Ectodermal cell (in vitro differentiated cells): Measurements from ENCODE around the gene ZDHHC8.

Source experiments
- H3K27ac ChIP-seq: 2 replicates; pipeline ENCODE4 v1.7.0; 2013; ENCODE audit warnings: mild to moderate bottlenecking, low read depth, low read length; ENCODE audit not compliant: insufficient read depth, poor library complexity, severe bottlenecking
- H3K27me3 ChIP-seq: 2 replicates; pipeline ENCODE4 v1.7.0; 2013; ENCODE audit warnings: mild to moderate bottlenecking, low read length; ENCODE audit not compliant: insufficient read depth, control insufficient read depth, poor library complexity, severe bottlenecking
- H3K36me3 ChIP-seq: one replicate; pipeline ENCODE4 v1.7.0; 2013; ENCODE audit warnings: low read length; ENCODE audit not compliant: control insufficient read depth, insufficient read depth
- H3K4me1 ChIP-seq: one replicate; pipeline ENCODE4 v1.7.0; 2013; ENCODE audit warnings: low read length; ENCODE audit not compliant: control insufficient read depth, insufficient read depth
- H3K4me3 ChIP-seq: 2 replicates; pipeline ENCODE4 v1.7.0; 2013; ENCODE audit warnings: low read depth, low read length, control low read depth; ENCODE audit not compliant: insufficient read depth
- H3K9me3 ChIP-seq: 2 replicates; pipeline ENCODE4 v1.7.0; 2013; ENCODE audit warnings: mild to moderate bottlenecking, low read length, moderate library complexity; ENCODE audit not compliant: control insufficient read depth
- WGBS, 2 experiments: methylation state at CpG; one replicate each; pipeline ENCODE4 v1.1.7; 2013; ENCODE audit warnings: missing lambda C conversion rate in 2 of 2; 5-methylcytosine and 5-hydroxymethylcytosine counted together

Gene ZDHHC8

GRCh38 chr22:20196094-20196842, 64.7 kb downstream of the ZDHHC8 start:
- H3K4me3 ChIP-seq = no peak overlapping the region
- 84 to 85% methylated on average over 19 of the region's 19 CpGs for WGBS, 2 experiments
- no peaks in the 10 kb centered on the region for H3K4me1 ChIP-seq
- H3K36me3 ChIP-seq = no peaks in the 10 kb centered on the region
- H3K9me3 ChIP-seq = no peaks in the 10 kb centered on the region
- no peak overlapping the region for H3K27ac ChIP-seq
- H3K27me3 ChIP-seq = no peaks in the 10 kb centered on the region
